Endothelial cell of hepatic sinusoid (primary cell): ENCODE data around the gene PDIA6.
"Not testable (repeated sequence)": the region's sequence is repeated elsewhere in the genome, so short reads cannot be mapped to it uniquely, and the experiment has no call there.

ENCODE experiments used
- in situ Hi-C: cut with HindIII; loops from 2 replicates; pipeline ENCODE4 v1.10.0; 2017; ENCODE audit warnings: low sequenced_read_pairs

PDIA6 gene

GRCh38 chr2:10833021-10833420 lies 20.4 kb upstream of the PDIA6 start:
- in situ Hi-C loops, result no loop called here

GRCh38 chr2:10832203-10832936 lies 19.8 kb upstream of the PDIA6 start:
- in situ Hi-C loops, result no loop called here

- in situ Hi-C loops, result no loop called here
Measured at GRCh38 chr2:10831400-10831985, 18.9 kb upstream of the PDIA6 start.

- in situ Hi-C loops, result no loop called here
Measured at GRCh38 chr2:10830641-10831399, 18.2 kb upstream of the PDIA6 start.

- in situ Hi-C loops, result no loop called here
Measured at GRCh38 chr2:10830203-10830602, 17.6 kb upstream of the PDIA6 start.

GRCh38 chr2:10829299-10829698 lies 16.7 kb upstream of the PDIA6 start:
- in situ Hi-C loops, result no loop called here

GRCh38 chr2:10828346-10828745 lies 15.8 kb upstream of the PDIA6 start:
- in situ Hi-C loops, result no loop called here

- in situ Hi-C loops, result no loop called here
Measured at GRCh38 chr2:10826625-10827024, 14.0 kb upstream of the PDIA6 start.

GRCh38 chr2:10826026-10826425 lies 13.4 kb upstream of the PDIA6 start:
- in situ Hi-C loops, result no loop called here

- in situ Hi-C loops, result loop anchor here (5.0 kb wide), 1 partner anchor 298 kb away; no protein-coding TSS in a partner anchor
Measured at GRCh38 chr2:10824191-10824590, 11.6 kb upstream of the PDIA6 start.

- in situ Hi-C loops, result loop anchor here (5.0 kb wide), 1 partner anchor 301 kb away; no protein-coding TSS in a partner anchor
Measured at GRCh38 chr2:10820978-10821695, 8.6 kb upstream of the PDIA6 start.

- in situ Hi-C loops, result loop anchor here (5.0 kb wide), 1 partner anchor 302 kb away; no protein-coding TSS in a partner anchor
Measured at GRCh38 chr2:10820562-10820961, 8.0 kb upstream of the PDIA6 start.

- in situ Hi-C loops, result loop anchor here (5.0 kb wide), 1 partner anchor 302 kb away; no protein-coding TSS in a partner anchor
Measured at GRCh38 chr2:10819714-10820314, 7.2 kb upstream of the PDIA6 start.

GRCh38 chr2:10818984-10819383 lies 6.4 kb upstream of the PDIA6 start:
- in situ Hi-C loops, result no loop called here

- in situ Hi-C loops, result not testable (repeated sequence)
Measured at GRCh38 chr2:10818305-10818704, 5.7 kb upstream of the PDIA6 start.

GRCh38 chr2:10817413-10817812 lies 4.8 kb upstream of the PDIA6 start:
- in situ Hi-C loops, result no loop called here

GRCh38 chr2:10814571-10815331 lies 2.2 kb upstream of the PDIA6 start:
- in situ Hi-C loops, result no loop called here

GRCh38 chr2:10814142-10814541 lies 1.6 kb upstream of the PDIA6 start:
- in situ Hi-C loops, result no loop called here

- in situ Hi-C loops, result not testable (repeated sequence)
Measured at GRCh38 chr2:10813163-10814138, 866 bp upstream of the PDIA6 start.
